OCI-LY1 (cell line): ENCODE measurements around the gene NAA80.
"Not testable (repeated sequence)": the region's sequence is repeated elsewhere in the genome, so short reads cannot be mapped to it uniquely, and the experiment has no call there.

ENCODE experiments used
- H2AFZ ChIP-seq: fragments of 200-600 bp; sonication (generic), shearing (Covaris generic); 2 replicates; pipeline ENCODE4 v1.6.0; 2014; ENCODE audit warnings: antibody characterized with exemption, mild to moderate bottlenecking, low read length
- H3F3A ChIP-seq: fragments of 200-600 bp; sonication (generic), shearing (Covaris generic); 2 replicates; pipeline ENCODE4 v1.6.0; 2014; ENCODE audit warnings: mild to moderate bottlenecking, antibody characterized with exemption, low read length, moderate library complexity; ENCODE audit not compliant: insufficient read depth
- H3K27ac ChIP-seq: fragments of 200-600 bp; sonication (generic); 2 replicates; pipeline ENCODE4 v1.5.1; 2014; ENCODE audit warnings: low read length, mixed run types, mild to moderate bottlenecking, low read depth; ENCODE audit not compliant: poor library complexity, severe bottlenecking
- H3K27me3 ChIP-seq: fragments of 200-600 bp; sonication (generic); 2 replicates; pipeline ENCODE4 v1.6.0; 2014; ENCODE audit warnings: antibody characterized with exemption, mild to moderate bottlenecking, low read length, moderate library complexity; ENCODE audit not compliant: insufficient read depth
- H3K36me3 ChIP-seq: fragments of 200-600 bp; sonication (generic); 2 replicates; pipeline ENCODE4 v1.6.1; 2014; ENCODE audit warnings: mild to moderate bottlenecking, antibody characterized with exemption, low read length, moderate library complexity, mixed read lengths; ENCODE audit not compliant: insufficient read depth
- H3K4me1 ChIP-seq: fragments of 200-600 bp; sonication (generic); 2 replicates; pipeline ENCODE4 v1.5.1; 2014; ENCODE audit warnings: mild to moderate bottlenecking, low read length, moderate library complexity; ENCODE audit not compliant: insufficient read depth, severe bottlenecking
- H3K4me2 ChIP-seq: fragments of 200-600 bp; sonication (generic), shearing (Covaris generic); 2 replicates; pipeline ENCODE4 v1.6.1; 2014; ENCODE audit warnings: low read length
- H3K4me3 ChIP-seq: fragments of 200-600 bp; sonication (generic); 2 replicates; pipeline ENCODE4 v1.5.1; 2014; ENCODE audit warnings: low read length, low read depth, mild to moderate bottlenecking, mixed read lengths; ENCODE audit not compliant: poor library complexity, severe bottlenecking
- H3K79me2 ChIP-seq: fragments of 200-600 bp; shearing (Covaris generic); 2 replicates; pipeline ENCODE4 v1.6.1; 2016; ENCODE audit warnings: mixed run types, low read length, mixed read lengths; ENCODE audit not compliant: insufficient read depth
- H3K9ac ChIP-seq: fragments of 200-600 bp; sonication (generic), shearing (Covaris generic); 2 replicates; pipeline ENCODE4 v1.6.1; 2014; ENCODE audit warnings: mild to moderate bottlenecking, low read length, mixed read lengths
- H3K9me2 ChIP-seq: fragments of 200-600 bp; sonication (generic), shearing (Covaris generic); 2 replicates; pipeline ENCODE4 v1.6.1; 2014; ENCODE audit warnings: low read depth, mild to moderate bottlenecking, low read length, mixed read lengths
- H3K9me3 ChIP-seq: fragments of 200-600 bp; shearing (Covaris generic); 2 replicates; pipeline ENCODE4 v1.6.1; 2014; ENCODE audit warnings: low read length, mixed read lengths
- H4K20me1 ChIP-seq: fragments of 200-600 bp; sonication (generic), shearing (Covaris generic); 2 replicates; pipeline ENCODE4 v1.6.0; 2016; ENCODE audit warnings: mild to moderate bottlenecking, low read length; ENCODE audit not compliant: insufficient read depth
- EZH2 ChIP-seq: fragments of 200-600 bp; sonication (generic), shearing (Covaris generic); IDR thresholded peaks from 2 replicates; pipeline ENCODE4 v1.8.0; 2017; ENCODE audit warnings: borderline replicate concordance, mixed run types, mild to moderate bottlenecking, antibody characterized with exemption, low read length, moderate library complexity, mixed read lengths
- TF ChIP-seq, protein P1 (sequence below): fragments of 200-600 bp; sonication (generic), shearing (Covaris generic); IDR thresholded peaks from 2 replicates; pipeline ENCODE4 v1.5.1; 2017; ENCODE audit warnings: mild to moderate bottlenecking, antibody characterized with exemption, low read length, moderate library complexity, mixed read lengths

Gene NAA80

DNA sequence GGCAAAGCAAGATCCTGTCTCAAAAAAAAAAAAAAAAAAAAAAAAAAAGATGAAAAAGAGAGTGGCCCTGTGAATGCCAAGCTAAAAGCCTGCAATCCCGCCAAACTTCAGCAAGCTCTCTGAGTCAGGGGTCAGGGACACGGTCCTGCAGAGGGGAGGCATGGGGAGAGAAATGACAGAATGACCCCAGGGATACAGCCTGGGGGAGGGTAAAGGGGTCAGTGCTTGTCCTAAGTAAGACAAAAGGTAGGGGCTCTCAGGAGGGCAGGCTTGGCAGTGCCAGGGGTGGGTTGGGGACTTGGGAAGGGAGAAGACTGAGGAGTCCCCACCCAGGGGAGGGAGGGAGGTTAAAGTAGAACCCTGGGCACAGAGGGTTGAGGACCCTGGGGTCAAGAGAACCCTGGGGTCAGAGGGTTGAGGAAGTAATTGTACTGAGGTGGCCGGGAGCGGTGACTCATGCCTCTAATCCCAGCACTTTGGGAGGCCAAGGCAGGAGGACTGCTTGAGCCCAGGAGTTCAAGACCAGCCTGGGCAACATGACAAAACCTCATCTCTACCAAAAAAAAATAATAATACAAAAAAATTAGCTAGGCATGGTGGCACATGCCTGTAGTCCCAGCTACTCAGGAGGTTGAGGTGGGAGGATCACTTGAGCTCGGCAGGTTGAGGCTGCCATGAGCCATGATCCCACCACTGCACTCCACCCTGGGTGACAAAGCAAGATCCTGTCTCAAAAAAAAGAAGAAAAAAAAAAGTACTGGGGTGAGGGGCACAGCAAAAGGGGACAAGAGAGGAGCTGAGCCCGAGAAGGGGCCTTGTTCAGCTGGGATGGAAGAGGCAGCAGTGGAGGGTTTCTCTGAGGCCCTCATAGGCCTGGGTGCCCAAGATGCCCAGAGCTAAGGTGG lies 35.5 kb downstream of the NAA80 start:
- Histone ChIP-seq H2AFZ (no peak overlapping the region), H4K20me1 (no peaks in the 10 kb centered on the region), H3K36me3 (peaks cover 7% of the 10 kb centered on the region; the same call in 1 of the 2 replicates), H3K9me2 (no peaks in the 10 kb centered on the region), H3K4me3 (no peak overlapping the region), H3K9ac (no peak overlapping the region), H3K9me3 (no peaks in the 10 kb centered on the region), H3K4me2 (no peak overlapping the region), H3F3A (no peaks in the 10 kb centered on the region), H3K4me1 (peaks cover 13% of the 10 kb centered on the region), H3K79me2 (no peaks in the 10 kb centered on the region), H3K27me3 (0 out of 2 replicates have a peak, but pooled peaks cover 4% of the 10 kb centered on the region), H3K27ac (no peak overlapping the region)
- no peak for TF ChIP-seq EZH2
- TF ChIP-seq, protein P1, sequence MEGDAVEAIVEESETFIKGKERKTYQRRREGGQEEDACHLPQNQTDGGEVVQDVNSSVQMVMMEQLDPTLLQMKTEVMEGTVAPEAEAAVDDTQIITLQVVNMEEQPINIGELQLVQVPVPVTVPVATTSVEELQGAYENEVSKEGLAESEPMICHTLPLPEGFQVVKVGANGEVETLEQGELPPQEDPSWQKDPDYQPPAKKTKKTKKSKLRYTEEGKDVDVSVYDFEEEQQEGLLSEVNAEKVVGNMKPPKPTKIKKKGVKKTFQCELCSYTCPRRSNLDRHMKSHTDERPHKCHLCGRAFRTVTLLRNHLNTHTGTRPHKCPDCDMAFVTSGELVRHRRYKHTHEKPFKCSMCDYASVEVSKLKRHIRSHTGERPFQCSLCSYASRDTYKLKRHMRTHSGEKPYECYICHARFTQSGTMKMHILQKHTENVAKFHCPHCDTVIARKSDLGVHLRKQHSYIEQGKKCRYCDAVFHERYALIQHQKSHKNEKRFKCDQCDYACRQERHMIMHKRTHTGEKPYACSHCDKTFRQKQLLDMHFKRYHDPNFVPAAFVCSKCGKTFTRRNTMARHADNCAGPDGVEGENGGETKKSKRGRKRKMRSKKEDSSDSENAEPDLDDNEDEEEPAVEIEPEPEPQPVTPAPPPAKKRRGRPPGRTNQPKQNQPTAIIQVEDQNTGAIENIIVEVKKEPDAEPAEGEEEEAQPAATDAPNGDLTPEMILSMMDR = no peak

DNA sequence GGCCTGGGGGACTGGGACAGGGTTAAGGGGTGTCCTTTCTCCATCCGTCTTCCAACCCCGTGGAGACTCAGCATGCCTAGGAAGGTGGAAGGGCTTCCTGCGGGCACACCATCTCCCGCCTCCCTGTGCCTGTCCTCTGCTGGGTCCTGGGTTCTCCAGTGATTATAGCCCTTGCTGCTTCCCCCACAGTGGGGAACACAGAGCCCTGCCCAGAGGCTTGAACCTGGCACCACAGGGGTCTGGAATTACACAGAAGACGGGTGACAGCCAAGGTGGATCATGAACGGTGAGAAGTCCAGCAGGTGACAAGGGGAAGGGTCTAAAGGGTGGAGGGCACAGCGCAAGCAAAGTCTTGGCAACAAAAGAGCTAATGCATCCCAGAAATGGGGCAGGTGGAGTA lies 36.4 kb downstream of the NAA80 start:
- H2AFZ ChIP-seq = no peak overlapping the region
- peaks cover 14% of the 10 kb centered on the region; the same call in 1 of the 2 replicates for H3K36me3 ChIP-seq
- no peak overlapping the region for H3K27ac ChIP-seq
- no peaks in the 10 kb centered on the region for H4K20me1 ChIP-seq
- H3K4me1 ChIP-seq = peaks cover 13% of the 10 kb centered on the region
- H3K79me2 ChIP-seq = no peaks in the 10 kb centered on the region
- TF ChIP-seq EZH2 = no peak
- TF ChIP-seq, protein P1 = no peak
- 0 out of 2 replicates have a peak, but pooled peaks cover 3% of the 10 kb centered on the region for H3K27me3 ChIP-seq
- H3K9ac ChIP-seq = no peak overlapping the region
- no peaks in the 10 kb centered on the region for H3K9me3 ChIP-seq
- H3K9me2 ChIP-seq = no peaks in the 10 kb centered on the region
- no peak overlapping the region for H3K4me3 ChIP-seq
- no peak overlapping the region for H3K4me2 ChIP-seq
- H3F3A ChIP-seq = no peaks in the 10 kb centered on the region

DNA sequence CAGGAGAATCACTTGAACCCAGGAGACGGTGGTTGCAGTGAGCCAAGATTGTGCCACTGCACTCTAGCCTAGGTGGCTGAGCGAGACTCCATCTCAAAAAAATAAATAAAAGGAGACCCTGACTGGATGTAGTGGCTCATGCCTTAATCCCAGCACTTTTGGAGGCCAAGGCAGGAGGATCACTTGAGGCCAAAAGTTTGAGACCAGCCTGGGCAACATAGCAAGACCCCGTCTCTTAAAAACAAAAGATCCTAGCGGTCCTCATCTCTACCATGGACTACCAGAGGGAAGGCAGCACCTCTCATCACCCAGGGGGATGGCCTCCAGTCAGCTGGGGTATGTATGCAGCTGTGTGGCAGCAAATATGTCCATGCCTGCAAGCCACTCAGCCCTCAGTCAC lies 37.0 kb downstream of the NAA80 start:
- not testable (repeated sequence) for H3K27ac ChIP-seq, H3K4me2 ChIP-seq, H3K9me3 ChIP-seq

More for the DNA sequence above, 37.0 kb downstream of the NAA80 start:
- not testable (repeated sequence) for H3K9ac ChIP-seq, H3K79me2 ChIP-seq, H3K4me3 ChIP-seq, H3K27me3 ChIP-seq, H3K9me2 ChIP-seq, H2AFZ ChIP-seq, H4K20me1 ChIP-seq, H3F3A ChIP-seq
- peaks cover 13% of the 10 kb centered on the region for H3K4me1 ChIP-seq
- H3K36me3 ChIP-seq = peaks cover 20% of the 10 kb centered on the region
